HG03066 (cell line): ENCODE results near the gene FOXO3.

ENCODE experiments used
- ATAC-seq: cut with Tn5 transposase; IDR thresholded peaks from one replicate; pipeline ENCODE4 v1.9.1; 2021; ENCODE audit warnings: low read depth; ENCODE audit not compliant: unreplicated experiment

The FOXO3 gene

GRCh38 chr6:108730635-108731515 is 170.2 kb downstream of the FOXO3 start:
- ATAC-seq: no peak

- ATAC-seq: no peak
Measured at GRCh38 chr6:108732091-108732870, 171.6 kb downstream of the FOXO3 start.

GRCh38 chr6:108733051-108733450 is 172.3 kb downstream of the FOXO3 start:
- ATAC-seq: no peak

- no peak for ATAC-seq
Measured at GRCh38 chr6:108733706-108734265, 173.1 kb downstream of the FOXO3 start.
